ENCODE results near the gene EBI3.
"Not testable (repeated sequence)": the region's sequence is repeated elsewhere in the genome, so short reads cannot be mapped to it uniquely, and the experiment has no call there.

EBI3 gene

DNA sequence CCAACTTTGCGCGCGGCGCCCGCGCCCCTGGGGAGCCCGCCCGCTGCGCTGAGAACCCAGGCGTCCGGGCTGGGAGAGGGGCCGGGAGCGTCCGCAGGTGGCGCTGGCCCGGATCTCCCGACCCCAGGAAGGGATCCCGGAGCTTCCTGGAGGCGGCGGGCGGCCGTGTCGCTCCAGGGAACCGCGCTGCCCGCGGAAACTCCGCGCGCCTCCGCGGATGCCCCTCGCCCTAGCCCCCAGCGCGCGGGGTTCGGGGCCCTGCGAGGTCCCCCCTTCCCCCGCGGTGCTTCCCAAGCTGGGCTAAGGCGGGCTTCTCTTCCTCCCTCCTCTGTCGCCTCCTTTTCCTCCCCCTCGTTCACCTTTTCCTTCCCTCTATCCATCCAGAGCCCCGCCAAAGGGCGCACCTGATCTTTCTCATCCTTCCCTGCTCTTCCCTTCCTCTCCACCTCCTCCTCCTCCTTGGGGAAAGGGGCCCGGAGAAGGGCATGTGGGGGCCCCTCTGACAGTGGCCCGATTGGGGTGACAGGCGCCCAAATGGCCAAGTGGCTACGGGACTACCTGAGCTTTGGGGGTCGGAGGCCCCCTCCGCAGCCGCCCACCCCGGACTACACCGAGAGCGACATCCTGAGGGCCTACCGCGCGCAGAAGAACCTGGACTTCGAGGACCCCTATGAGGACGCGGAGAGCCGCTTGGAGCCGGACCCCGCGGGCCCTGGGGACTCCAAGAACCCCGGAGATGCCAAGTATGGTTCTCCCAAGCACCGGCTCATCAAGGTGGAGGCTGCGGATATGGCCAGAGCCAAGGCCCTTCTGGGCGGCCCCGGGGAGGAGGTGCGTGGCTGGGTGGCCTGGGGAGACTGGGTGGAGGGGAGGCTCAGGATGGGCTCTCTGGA lies 50.5 kb downstream of the EBI3 start:
- DNase-seq: no peak

DNA sequence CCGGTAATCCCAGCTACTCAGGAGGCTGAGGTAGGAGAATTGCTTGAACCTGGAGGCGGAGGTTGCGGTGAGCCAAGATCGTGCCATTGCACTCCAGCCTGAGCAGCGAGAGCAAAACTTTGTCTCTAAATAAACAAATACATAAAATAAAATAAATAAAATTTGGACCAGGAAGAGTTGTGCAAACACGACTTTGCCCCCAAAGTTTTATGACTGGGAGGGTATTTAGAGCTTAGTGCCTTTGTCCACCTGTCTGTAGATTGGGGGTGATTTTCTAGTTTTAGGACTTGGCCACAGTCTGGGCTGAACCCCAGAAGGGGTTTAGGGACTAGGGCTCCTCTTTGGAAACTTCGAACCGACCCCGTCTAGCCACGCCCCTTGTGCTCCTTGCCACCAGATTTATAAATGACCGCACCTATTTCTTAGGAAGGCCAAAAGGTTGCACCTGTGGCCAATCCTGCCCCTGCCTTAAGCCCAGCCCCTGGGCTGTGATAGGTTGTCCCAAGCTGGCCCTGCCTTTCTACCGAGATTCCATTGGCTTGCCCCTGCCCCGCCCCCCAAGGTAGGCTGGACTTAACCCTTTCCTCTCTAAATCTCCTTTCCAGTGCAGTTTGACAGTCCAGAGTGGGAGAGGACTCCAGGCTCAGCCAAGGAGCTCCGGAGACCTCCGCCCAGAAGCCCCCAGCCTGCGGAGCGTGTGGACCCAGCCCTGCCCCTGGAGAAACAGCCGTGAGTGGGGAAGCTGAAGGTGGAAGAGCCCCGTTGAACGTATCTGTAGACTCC lies 55.0 kb downstream of the EBI3 start:
- peak; percentile 23 for DNase-seq

DNA sequence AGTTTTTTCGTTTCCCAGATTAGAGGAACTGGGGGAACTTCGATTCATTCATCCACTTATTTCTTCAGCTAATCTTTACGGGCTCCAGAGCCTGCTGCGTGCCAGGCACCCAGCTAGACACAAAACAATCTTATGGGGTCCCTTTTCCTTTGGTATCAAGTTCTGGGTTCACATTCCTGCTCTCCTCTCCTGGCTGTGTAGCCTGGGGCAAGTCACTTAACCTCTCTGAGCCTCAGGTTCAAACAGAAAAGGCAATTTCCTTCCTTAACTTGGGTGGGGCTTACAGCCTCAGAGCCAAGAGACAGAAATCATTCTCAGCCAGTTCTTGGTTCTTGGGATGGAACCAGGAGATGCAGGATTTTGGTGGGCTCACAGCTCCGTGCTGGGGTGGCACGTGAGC lies 55.7 kb downstream of the EBI3 start:
- no peak for DNase-seq

DNA sequence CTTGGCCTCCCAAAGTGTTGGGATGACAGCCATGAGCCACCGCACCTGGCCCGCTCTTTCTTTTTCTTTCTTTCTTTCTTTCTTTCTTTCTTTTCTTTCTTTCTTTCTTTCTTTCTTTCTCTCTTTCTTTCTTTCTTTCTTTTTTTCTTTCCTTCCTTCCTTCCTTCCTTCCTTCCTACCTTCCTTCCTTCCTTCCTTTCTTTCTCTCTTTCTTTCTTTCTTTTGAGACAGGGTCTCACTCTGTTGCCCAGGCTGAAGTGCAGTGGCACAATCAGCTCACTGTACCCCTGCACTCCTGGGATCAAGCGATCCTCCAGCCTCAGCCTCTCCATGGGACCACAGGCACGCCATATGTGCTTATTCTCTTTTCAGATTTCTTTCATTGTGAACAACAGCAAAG lies 56.8 kb downstream of the EBI3 start:
- not testable (repeated sequence) for DNase-seq

All from NCI-H345 (cell line).